Endodermal cell (in vitro differentiated cells): Measurements from ENCODE around the gene PNMT. TPM values are rescaled to one million over a fixed set of nuclear protein-coding genes. Genes with fewer than 3 reads are reported as not detected.

ENCODE experiments used
- DNase-seq: peaks from one replicate; pipeline ENCODE4 v3.0.0-alpha.2; 2017
- H3K27ac ChIP-seq: 2 replicates; pipeline ENCODE4 v1.5.1; 2013; ENCODE audit warnings: mild to moderate bottlenecking, low read depth, low read length, moderate library complexity
- H3K27me3 ChIP-seq: 2 replicates; pipeline ENCODE4 v1.6.1; 2013; ENCODE audit warnings: mild to moderate bottlenecking, low read length, moderate library complexity; ENCODE audit not compliant: insufficient read depth, control insufficient read depth, poor library complexity, severe bottlenecking
- H3K36me3 ChIP-seq: 2 replicates; pipeline ENCODE4 v1.7.0; 2013; ENCODE audit warnings: mild to moderate bottlenecking, low read length, moderate library complexity; ENCODE audit not compliant: control insufficient read depth, insufficient read depth
- H3K4me1 ChIP-seq: one replicate; pipeline ENCODE4 v1.7.0; 2013; ENCODE audit warnings: low read length; ENCODE audit not compliant: control insufficient read depth, insufficient read depth
- H3K4me3 ChIP-seq: 2 replicates; pipeline ENCODE4 v1.5.1; 2013; ENCODE audit warnings: mild to moderate bottlenecking, low read length, moderate library complexity
- H3K9ac ChIP-seq: 2 replicates; pipeline ENCODE4 v1.6.1; 2013; ENCODE audit warnings: mild to moderate bottlenecking, low read length, moderate library complexity; ENCODE audit not compliant: poor library complexity, severe bottlenecking; ENCODE audit errors: extremely low read depth
- H3K9me3 ChIP-seq: 2 replicates; pipeline ENCODE4 v1.6.1; 2013; ENCODE audit warnings: mild to moderate bottlenecking, low read length, moderate library complexity; ENCODE audit not compliant: control insufficient read depth
- H3K27ac Mint-ChIP-seq: 2 replicates; pipeline ENCODE4 v1.8.0; 2020; ENCODE audit warnings: mixed read lengths
- H3K27me3 Mint-ChIP-seq: 2 replicates; pipeline ENCODE4 v1.8.0; 2021; ENCODE audit warnings: mild to moderate bottlenecking, mixed read lengths; ENCODE audit not compliant: insufficient read depth
- H3K36me3 Mint-ChIP-seq: 2 replicates; pipeline ENCODE4 v1.8.0; 2020; ENCODE audit warnings: low read depth, mixed read lengths
- H3K4me1 Mint-ChIP-seq: 2 replicates; pipeline ENCODE4 v1.8.0; 2020; ENCODE audit warnings: mixed read lengths
- H3K4me3 Mint-ChIP-seq: 2 replicates; pipeline ENCODE4 v1.8.0; 2020; ENCODE audit warnings: mild to moderate bottlenecking, moderate library complexity, mixed read lengths
- H3K9me3 Mint-ChIP-seq: 2 replicates; pipeline ENCODE4 v1.8.0; 2020; ENCODE audit warnings: mild to moderate bottlenecking, mixed read lengths
- CTCF ChIP-seq: fragments of 200-600 bp; sonication (generic); conservative IDR thresholded peaks from 2 replicates; pipeline ENCODE4 v1.5.0; 2021; ENCODE audit warnings: antibody characterized with exemption, mild to moderate bottlenecking
- WGBS, 2 experiments: methylation state at CpG; one replicate each; pipeline versions ENCODE4 v1.1.5 to v1.1.7; 2013; ENCODE audit warnings: missing lambda C conversion rate in 2 of 2, mixed read lengths in 1 of 2; ENCODE audit not compliant: insufficient coverage in 1 of 2, insufficient read length in 1 of 2; 5-methylcytosine and 5-hydroxymethylcytosine counted together
- total RNA-seq, 2 donors: library from RNA; stranded (reverse); fragmentation: NEBNext Ultra II Directional in 1 of 2; extraction: Animal tissue kit (Norgen Biotek cat#: 25700) in 1 of 2; gene quantifications; 2 replicates in 1 of 2; 3 replicates in 1 of 2; pipeline ENCODE4 v1.2.1, GENCODE V29; 2021

PNMT gene
- total RNA-seq, 2 donors from 2014 or later, result 0.55 to 1.0 TPM

GRCh38 chr17:39658760-39659159 is 9.5 kb upstream of the PNMT start:
- no peaks in the 10 kb centered on the region for H3K27me3 Mint-ChIP-seq
- Histone ChIP-seq H3K27me3 (no peaks in the 10 kb centered on the region), H3K4me1 (no peaks in the 10 kb centered on the region), H3K27ac (no peak overlapping the region), H3K9ac (no peak overlapping the region), H3K9me3 (no peaks in the 10 kb centered on the region), H3K36me3 (peaks cover 11% of the 10 kb centered on the region), H3K4me3 (no peak overlapping the region)
- DNase-seq, result no peak
- H3K4me3 Mint-ChIP-seq, result no peak overlapping the region
- no peak for TF ChIP-seq CTCF
- H3K4me1 Mint-ChIP-seq, result peaks cover 6% of the 10 kb centered on the region
- H3K9me3 Mint-ChIP-seq, result no peaks in the 10 kb centered on the region
- 78% methylated on average over 3 of the region's 3 CpGs; no CpG with 5 or more reads in 1 of the 2 experiments for whole genome bisulfite sequencing, 2 experiments
- H3K27ac Mint-ChIP-seq, result no peak overlapping the region
- H3K36me3 Mint-ChIP-seq, result peaks cover 26% of the 10 kb centered on the region

GRCh38 chr17:39659279-39660010 is 8.8 kb upstream of the PNMT start:
- 90 to 97% methylated on average over 6 to 15 of the region's 15 CpGs for WGBS, 2 experiments

GRCh38 chr17:39660011-39660360 is 8.3 kb upstream of the PNMT start:
- Mint-ChIP-seq H3K27ac (no peak overlapping the region), H3K4me1 (peaks cover 9% of the 10 kb centered on the region), H3K36me3 (peaks cover 22% of the 10 kb centered on the region), H3K4me3 (no peak overlapping the region), H3K27me3 (peaks cover 3% of the 10 kb centered on the region), H3K9me3 (no peaks in the 10 kb centered on the region)
- H3K27me3 ChIP-seq, result no peaks in the 10 kb centered on the region
- TF ChIP-seq CTCF, result no peak
- 90 to 100% methylated on average over 3 to 5 of the region's 5 CpGs for WGBS, 2 experiments
- H3K4me1 ChIP-seq, result no peaks in the 10 kb centered on the region
- H3K4me3 ChIP-seq, result no peak overlapping the region
- no peak for DNase-seq
- H3K9me3 ChIP-seq, result no peaks in the 10 kb centered on the region
- peaks cover 11% of the 10 kb centered on the region for H3K36me3 ChIP-seq
- no peak overlapping the region for H3K9ac ChIP-seq
- H3K27ac ChIP-seq, result no peak overlapping the region

More at GRCh38 chr17:39659279-39660010, 8.8 kb upstream of the PNMT start:
- no peaks in the 10 kb centered on the region for H3K27me3 ChIP-seq
- H3K27ac Mint-ChIP-seq, result no peak overlapping the region
- no peak for DNase-seq
- no peaks in the 10 kb centered on the region for H3K9me3 ChIP-seq
- H3K9me3 Mint-ChIP-seq, result no peaks in the 10 kb centered on the region
- no peak overlapping the region for H3K4me3 ChIP-seq
- H3K27me3 Mint-ChIP-seq, result no peaks in the 10 kb centered on the region
- peaks cover 11% of the 10 kb centered on the region for H3K36me3 ChIP-seq
- H3K4me3 Mint-ChIP-seq, result no peak overlapping the region
- TF ChIP-seq CTCF, result no peak
- no peak overlapping the region for H3K9ac ChIP-seq
- H3K4me1 ChIP-seq, result no peaks in the 10 kb centered on the region
- peaks cover 26% of the 10 kb centered on the region for H3K36me3 Mint-ChIP-seq
- H3K27ac ChIP-seq, result no peak overlapping the region
- peaks cover 9% of the 10 kb centered on the region for H3K4me1 Mint-ChIP-seq
